Measurements from ENCODE around the gene ABCC1.

DNA sequence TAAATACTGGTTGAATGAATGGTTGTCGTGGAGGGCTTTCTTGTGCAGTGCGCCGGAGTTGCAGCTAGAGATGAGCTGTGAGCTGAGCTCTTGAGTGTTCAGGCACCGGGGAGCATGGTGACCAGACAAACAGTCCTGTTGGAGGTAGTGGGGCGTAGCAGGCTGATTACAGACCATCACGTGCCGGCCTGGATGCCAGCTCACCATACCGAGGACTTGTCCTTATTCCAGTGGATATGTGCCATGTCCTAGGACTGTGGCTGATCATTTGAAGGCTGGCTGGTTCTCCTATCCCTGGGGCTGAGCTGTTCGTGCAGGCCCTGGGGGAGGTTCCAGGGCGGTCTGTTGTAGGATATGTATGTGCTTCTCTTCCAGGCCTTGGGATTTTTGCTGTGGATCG, 60.0 kb downstream of the ABCC1 start:
- TF ChIP-seq MEIS1 (CRISPR knock-in tag; IDR thresholded peaks at IDR 0.05; ENCODE audit: borderline replicate concordance) (no peak), KLF1 (tag by site-specific recombination; IDR thresholded peaks at IDR 0.05) (no peak), ZNF140 (tag by site-specific recombination; IDR thresholded peaks at IDR 0.05) (no peak), ZNF133 (tag by site-specific recombination; IDR thresholded peaks at IDR 0.05) (no peak), ZNF777 (tag by site-specific recombination; IDR thresholded peaks at IDR 0.05; ENCODE audit: borderline replicate concordance) (no peak), CTCF (tag by site-specific recombination; IDR thresholded peaks at IDR 0.05) (no peak), ZNF645 (tag by site-specific recombination; IDR thresholded peaks at IDR 0.05) (no peak)
